Astrocyte of the spinal cord (primary cell): ENCODE results near the gene LDLRAD4.

Experiments
- DNase-seq: peaks from one replicate; pipeline ENCODE4 v3.0.0; 2011; ENCODE audit warnings: low read depth, low spot score
- H3K4me3 ChIP-seq: 2 replicates; pipeline ENCODE4 v1.5.1; 2011; ENCODE audit warnings: low read depth, mild to moderate bottlenecking, low read length, moderate library complexity
- CTCF ChIP-seq: IDR thresholded peaks from 2 replicates; pipeline ENCODE4 v1.5.1; 2012; ENCODE audit warnings: low read depth, mild to moderate bottlenecking, low read length, inconsistent platforms
- in situ Hi-C: cut with HindIII; loops from 2 replicates; pipeline ENCODE4 v1.10.0; 2017; ENCODE audit warnings: low sequenced_read_pairs

The LDLRAD4 gene

GRCh38 chr18:13618760-13619438, 400.3 kb downstream of the LDLRAD4 start:
- no peak overlapping the region for H3K4me3 ChIP-seq
- DNase-seq, result no peak
- no peak for TF ChIP-seq CTCF
- in situ Hi-C loops, result no loop called here

GRCh38 chr18:13619505-13620205, 401.1 kb downstream of the LDLRAD4 start:
- in situ Hi-C loops, result no loop called here
- no peak for DNase-seq
- no peak overlapping the region for H3K4me3 ChIP-seq
- TF ChIP-seq CTCF, result no peak

- TF ChIP-seq CTCF, result no peak
- no peak overlapping the region for H3K4me3 ChIP-seq
- in situ Hi-C loops, result no loop called here
- DNase-seq, result no peak
These were observed 401.7 kb downstream of the LDLRAD4 start for GRCh38 chr18:13620206-13620672.

GRCh38 chr18:13620818-13621445, 402.4 kb downstream of the LDLRAD4 start:
- in situ Hi-C loops, result no loop called here
- no peak for TF ChIP-seq CTCF
- no peak overlapping the region for H3K4me3 ChIP-seq
- no peak for DNase-seq

- in situ Hi-C loops, result no loop called here
- TF ChIP-seq CTCF, result no peak
These were observed 402.9 kb downstream of the LDLRAD4 start for GRCh38 chr18:13621446-13621849.

GRCh38 chr18:13621886-13622619, 403.5 kb downstream of the LDLRAD4 start:
- no peak for TF ChIP-seq CTCF
- no peak for DNase-seq
- no peak overlapping the region for H3K4me3 ChIP-seq
- in situ Hi-C loops, result no loop called here

More at GRCh38 chr18:13621446-13621849, 402.9 kb downstream of the LDLRAD4 start:
- no peak overlapping the region for H3K4me3 ChIP-seq
- DNase-seq, result no peak
